Stimulated activated CD4-positive, alpha-beta T cell treated with anti-CD3 and anti-CD28 coated beads, Interleukin-15, amount 100 ng/mL, for 48 hours (primary cell): ENCODE measurements around the gene ADGRD1.

ENCODE experiments used
- DNase-seq, 2 donors: peaks; one replicate each; pipeline ENCODE4 v3.0.0-alpha.2; 2020; ENCODE audit warnings: low read depth in 2 of 2

The ADGRD1 gene

DNA sequence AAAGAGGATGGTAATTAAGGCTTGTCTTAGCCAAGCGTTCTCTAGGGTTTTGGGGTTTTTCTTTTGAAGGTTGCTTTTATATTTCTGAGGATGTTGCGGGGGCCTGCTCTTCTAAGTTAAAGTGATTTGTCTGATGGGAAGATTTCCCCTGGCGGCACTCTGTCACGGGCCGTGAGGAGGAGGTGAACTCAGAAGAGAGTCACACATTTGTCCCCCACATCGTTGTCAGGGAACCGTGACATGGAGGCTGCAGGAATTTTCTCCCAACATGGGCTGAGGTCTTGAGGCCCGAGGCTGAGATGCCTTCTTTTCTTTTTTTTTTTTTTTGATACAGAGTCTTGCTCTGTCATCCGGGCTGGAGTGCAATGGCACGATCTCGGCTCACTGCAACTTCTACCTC lies 71.5 kb downstream of the ADGRD1 start:
- DNase-seq = no peak

DNA sequence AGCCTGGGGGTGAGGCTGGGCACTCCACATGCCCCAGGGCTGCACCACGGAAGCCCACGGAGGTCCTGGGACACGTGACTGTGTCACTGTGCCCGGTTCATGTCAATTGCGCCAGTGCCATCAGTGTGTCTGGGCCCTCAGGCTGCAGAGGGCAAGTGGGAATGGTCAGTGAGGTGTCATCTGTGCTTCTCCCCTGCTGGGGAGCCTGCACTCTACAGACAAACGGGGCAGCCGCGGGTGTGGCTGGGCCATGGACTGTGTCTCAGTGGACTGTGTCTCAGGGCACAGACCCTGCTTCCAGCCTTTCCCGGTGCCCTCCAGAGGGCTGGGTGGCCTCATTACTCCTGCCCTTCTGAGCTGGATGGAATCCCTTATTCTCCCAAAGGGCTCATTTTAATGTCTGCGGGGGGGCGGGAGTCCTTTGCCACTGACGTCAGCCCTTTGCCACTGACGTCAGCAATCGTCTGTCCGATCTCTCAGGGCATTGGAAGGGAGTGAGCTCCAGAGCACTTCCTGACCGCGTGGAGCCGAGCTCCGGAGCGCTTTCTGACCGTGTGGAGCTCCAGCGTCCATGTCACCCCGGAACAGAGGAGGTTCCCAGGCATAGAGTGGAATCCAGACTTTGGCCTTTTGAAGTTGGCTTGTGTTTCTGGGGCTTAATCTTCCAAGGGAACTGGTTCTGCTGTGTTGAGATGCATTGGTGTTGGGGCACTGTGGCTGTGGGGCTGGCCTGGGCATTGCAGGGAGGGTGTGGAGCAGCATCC lies 72.4 kb downstream of the ADGRD1 start:
- no peak for DNase-seq

DNA sequence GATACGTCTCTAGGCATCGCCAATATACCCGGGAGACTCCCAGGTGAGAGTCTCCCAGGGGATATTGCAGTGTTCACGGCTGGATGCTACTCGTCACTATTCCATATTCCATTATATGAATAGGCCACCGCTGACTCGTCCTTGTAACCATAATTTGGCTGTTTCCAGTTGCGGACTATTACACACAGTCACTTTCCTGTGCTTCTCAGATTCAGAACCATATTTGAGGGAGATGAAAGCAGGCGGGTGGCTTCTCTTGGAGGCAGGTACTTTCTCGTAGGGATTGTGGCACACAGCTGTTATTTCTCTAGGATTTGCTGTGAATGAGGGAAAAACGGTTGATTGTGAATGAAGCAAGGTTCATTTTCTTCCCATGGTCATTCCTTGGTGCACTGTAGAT lies 73.0 kb downstream of the ADGRD1 start:
- DNase-seq = no peak

DNA sequence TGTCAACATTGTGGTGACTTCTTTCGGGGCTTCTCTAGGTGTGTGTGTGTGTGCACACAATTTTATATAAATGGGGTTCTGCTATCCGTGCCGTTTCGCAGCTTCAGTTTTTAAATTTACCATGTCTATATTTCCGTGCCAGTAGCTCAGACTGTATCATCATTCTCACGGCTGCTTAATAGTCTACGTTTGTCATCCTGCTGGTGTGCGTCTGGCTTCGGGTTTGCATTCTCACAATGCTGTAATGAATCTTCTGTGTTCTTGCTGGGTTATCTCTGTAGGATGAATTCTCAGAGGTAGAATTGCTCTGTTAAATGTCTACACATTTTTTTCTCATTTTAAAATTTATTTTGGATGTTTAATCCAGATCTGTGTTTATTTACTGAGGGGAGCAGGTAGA lies 73.6 kb downstream of the ADGRD1 start:
- no peak for DNase-seq

DNA sequence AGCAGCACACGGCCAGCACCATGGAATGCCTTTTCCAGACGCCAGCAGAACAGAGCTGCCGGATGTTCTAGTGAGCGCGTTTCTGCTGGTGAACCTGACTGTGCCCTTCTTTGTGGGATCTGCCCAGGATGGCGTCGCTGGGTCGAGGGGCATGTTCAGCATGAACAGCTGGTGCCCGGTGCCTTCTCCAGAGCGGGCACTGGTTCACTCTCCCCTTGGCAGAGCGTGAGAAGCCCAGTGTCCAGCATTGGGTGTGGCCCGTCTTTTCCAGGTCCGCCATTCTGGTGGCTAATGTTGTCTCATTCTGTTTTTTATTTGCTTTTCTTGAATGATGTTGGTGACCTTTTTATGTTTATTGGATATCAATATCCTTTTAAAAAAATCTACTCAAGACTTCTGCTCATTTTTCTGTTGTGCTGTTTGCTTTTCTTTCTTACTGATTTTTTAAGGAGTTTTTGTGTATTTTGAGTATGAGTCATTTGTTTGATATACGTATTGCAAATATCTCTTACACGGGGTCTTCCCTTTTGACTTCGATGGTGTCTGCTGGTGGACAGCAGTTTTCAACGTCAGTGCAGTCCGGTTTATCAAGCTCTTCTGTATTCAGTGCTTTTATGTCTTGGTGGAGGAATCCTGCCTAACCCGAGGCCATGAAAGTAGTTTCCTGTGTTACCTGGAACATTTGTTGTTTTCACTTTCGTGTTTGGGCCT lies 74.3 kb downstream of the ADGRD1 start:
- no peak for DNase-seq

DNA sequence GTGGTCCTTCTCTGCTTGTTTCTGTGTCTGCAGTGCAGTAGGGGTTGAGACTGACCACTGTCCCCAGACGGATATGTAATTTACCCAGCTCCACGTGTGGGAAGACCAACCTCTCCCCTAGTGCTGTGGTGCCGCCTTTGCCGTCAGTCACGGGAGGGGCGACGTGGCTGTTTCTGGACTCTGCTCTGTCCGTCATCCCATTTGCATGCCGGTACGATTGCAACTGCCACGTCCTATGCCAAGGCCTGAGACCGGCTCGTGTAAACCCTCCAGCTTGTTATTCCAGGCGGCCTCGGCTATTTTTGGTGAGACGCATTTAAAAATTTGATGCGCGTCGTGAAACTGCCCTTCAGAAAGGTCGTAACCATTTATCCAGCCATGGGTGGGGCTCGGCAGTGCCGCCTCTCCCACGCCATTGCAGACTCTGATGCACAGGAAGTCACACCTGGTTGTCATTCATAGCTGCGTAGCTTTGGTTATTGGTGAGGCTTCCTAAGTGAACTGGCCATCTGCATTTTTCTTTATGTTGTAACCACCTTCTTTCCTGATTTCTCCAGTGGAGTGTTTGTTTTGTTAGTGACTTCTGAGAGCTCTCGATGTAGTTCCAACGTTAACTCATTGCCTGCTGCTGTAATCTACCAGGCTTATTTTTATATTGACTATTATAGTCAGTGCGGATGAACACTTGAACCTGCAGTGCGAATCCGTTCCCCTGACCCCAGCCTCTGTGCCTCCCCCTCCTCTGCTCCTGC lies 75.1 kb downstream of the ADGRD1 start:
- no peak for DNase-seq

DNA sequence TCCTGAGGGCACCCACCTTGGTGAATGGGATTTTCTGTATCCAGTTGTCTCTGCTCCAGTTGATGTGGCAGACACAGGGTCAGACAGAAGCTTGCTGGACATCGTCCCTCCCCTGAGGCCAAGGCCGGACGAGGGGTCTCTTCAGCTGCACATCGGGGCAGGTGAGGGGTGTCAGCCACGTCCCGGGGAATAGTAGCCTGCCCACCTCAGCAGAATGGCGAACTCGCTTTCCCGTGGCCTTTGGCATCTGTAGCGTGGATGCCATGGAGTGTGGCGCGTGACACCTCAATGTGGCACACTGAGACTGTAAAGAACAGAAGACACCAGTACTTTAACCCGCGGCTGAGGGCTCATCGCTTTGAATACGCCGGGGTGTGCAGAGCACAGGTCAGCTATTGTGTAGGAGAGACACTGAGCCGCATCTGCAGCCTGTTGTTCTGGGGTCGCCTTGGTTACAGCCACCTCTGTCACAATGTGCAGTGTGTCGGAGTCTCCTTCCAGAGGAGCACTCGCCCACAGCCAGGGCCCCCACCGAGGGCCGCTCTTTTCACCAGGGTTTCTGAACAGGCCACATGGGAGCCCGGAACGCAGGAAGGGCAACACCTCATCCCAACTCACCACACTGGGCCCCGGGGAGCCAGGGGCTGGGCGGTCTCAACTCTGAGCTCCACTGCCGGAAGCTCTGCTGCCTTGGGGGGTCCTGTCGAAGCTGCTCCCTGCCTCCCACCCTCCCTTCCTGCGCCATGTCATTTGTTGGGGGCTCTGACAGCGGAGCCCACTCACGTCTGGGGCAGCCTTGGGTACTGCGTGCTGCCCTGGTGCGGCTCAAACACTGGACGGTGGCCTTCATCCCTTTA lies 77.0 kb downstream of the ADGRD1 start:
- no peak for DNase-seq

DNA sequence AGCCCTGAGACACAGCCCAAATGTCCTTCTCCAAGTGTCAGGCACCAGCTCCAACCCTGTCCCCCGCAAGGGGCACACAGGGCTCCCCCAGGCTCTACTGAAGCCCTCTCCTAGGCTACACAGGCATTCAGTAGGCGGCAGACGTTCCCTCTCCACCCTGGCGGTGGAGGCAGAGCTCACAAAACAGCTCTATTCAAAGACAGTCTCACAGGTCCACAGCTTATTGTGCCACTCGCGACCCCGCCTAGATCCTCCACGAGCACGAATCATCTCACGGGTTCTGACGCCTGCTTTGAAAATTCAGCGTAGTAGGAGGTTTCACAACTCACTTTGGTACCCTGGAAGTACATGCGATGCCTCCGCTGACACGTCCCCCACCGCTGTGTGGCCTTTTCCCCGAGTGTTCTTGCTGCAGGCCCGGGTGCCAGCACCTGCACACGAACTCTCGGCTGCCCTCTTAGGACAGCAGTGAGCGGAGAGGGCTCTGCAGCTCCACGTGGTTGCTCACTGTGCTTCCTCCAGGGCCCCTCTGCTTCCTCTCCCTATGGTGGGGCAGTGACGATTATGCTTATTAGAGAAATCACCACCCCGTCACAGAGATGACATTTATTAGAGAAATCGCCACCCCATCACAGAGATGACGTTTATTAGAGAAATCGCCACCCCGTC lies 78.5 kb downstream of the ADGRD1 start:
- no peak for DNase-seq

DNA sequence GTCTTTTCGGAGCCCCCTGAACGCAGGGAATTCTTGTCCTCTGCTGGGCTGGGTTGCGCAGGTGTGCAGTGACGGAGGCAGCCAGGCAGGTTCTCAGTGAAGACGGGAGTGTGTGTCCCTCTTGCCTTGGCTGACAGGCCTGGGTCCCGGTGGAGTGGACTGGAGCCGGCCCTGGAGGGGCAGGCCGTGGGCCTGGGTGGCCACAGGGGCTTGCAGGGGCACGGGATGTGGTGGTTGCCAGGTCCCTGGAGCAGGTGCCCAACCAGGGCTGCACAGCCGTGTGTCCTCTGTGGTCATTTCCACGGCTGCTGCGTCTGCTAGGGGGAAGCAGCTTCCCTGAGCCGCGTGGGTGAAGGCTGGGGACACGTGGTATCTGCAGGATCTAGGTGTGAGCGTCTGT lies 79.8 kb downstream of the ADGRD1 start:
- DNase-seq = no peak

DNA sequence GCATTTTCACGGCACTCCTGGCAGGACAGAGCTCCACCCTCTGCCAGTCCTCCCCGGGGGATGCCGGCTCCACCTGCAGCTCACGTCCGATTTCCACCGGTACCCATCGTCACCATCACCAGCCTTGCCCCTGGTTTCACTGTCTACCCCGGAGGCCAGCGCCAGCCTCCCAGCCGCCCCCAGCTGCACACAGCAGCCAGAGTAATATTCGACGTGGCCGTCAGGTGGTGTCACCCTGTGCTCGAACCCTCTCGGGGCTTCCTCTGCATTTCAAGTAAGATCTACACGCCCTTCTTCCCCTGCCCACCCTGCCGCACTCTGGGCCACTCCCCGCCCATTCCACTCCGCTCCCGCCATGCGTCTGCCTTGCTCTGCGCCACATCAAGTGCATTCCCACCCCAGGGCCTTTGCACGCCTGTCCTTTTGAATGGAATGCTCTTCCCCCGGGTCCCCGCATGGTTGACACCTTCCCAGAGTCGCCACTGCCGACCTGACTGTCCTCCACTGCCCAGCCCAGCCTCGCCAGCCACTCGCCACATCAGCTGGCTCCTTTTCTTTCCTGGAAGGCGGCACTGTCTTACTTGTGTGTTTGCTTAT lies 80.3 kb downstream of the ADGRD1 start:
- no peak for DNase-seq

DNA sequence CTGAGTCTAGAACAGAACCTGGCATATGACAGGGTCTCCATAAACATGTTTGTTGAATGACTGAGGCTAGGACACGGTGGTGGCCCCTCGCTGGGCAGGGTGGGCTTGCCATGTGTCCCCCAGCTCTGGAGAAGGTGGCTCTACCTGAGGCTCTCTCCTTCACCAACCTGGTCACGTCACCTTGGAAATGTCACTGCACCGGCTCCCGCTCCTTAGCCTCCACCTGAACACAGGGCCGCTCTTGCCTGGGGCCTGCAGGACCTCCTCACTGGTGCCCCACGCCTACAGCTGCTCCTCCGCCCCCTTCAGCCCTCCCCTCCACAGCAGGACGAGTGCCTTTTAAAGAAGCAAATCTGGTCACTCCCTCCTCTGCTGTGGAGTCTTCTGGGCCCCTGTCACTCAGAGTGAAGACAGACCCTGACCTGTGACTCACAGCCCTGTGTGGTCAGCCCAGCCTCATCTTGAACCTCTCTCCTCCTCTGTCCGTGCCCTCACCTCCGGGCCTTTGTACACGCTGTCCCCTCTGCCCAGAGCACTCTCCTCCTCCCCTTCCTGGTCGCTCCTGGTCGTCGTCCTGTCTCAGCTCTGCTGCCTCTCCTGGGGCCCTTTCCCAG lies 81.0 kb downstream of the ADGRD1 start:
- no peak for DNase-seq

DNA sequence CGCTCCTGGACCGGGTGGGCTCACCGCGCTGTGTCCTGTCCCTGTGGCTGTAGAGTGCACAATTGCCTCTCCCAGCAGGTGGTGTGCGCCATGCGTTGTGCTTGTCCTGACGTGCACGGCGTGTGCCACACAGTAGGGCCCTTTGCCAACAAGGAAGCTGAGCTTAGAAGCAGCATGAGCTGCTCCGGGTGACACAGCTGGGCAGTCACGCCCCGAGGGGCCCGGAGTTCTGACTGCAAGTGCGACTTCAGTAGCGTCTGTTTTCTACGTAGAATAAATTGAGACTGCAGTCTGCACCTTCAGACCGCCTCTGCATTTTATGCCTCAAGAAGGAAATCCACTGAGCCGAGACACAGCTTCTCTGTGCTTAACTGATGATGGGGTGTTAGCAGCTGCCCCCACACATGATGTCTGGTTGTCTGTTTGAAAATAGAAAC lies 81.6 kb downstream of the ADGRD1 start:
- DNase-seq = no peak

DNA sequence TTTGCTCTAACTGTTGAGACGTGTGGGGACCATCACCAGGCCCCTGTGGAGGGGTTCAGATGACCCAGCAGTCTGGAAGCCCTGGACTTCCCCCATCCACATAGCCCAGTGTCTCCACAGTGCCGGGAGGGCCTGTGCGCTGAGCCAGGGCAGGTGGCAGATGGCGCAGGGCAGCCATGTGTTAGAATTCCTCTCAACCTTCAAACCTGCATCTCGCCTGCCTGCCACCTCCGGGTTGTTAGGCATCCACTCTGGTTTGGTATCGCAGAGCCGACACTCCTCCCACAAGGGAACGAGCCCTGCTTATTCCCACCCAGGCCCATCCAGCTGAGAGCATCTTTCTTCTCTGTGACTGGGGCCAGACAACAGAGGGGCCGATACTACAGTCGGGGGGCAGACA lies 84.5 kb downstream of the ADGRD1 start:
- no peak for DNase-seq

DNA sequence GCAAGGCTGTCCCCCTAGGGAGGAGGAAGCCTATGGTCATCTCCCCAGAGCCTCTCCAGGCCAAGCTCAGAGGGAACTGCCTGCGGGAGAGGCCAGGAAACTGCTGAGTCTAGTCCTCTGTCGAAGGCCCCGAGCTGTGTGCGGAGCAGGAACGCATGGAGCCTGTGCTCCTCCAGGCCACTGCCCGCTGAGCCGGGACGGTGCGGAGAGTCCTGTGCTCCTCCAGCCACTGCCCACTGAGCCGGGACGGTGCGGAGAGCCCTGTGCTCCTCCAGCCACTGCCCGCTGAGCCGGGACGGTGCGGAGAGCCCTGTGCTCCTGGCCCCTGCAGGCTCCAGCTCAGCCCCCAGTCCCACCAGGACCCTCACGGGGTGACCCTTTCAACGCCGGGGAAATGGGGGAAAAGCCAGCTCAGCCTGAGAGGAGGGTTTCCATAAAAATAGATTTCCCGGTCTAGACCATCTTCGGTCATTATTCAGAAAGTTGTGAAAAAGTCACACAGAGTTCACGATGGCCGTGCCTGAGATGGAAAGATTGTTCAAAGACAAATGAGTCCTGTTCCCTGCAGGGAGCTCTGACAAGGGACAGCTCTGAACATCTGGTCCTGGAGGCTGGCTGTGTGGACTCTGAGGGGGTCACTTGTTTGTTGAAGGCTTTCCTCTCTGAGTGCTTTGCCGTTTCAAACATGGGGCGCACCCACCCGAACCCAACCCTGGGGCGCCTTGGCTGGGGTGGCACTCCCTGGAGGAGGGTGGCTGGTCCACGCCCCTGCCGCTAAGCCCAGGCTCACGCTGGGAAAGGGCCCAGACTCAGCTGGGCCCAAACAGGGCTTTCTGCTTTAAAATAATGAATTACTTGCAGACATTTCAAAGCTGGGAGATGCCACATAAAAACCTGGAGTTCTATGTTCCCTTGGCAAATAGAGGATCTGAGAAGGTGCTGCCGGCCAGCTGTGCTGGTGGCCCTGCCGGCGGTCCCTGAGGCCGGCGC lies 85.5 kb downstream of the ADGRD1 start:
- no peak for DNase-seq

DNA sequence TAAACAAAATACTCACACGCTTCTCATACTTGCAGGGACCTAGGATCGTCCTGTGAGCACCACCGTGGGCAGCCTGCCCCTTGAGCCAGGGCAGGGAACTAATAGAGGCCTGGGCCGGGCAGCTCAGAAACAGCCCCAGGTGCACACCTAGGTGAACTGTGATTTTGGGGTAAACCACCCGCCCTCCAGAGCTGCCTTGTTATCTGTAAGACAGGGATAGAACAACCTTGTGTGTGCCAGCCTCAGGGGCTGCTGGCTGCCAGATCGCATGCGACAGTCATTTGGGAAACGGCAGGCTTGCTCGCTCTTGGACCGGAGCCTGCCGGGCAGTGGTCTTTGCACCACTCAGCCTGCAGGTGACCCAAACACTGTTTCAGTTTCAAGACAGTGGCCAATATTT lies 86.8 kb downstream of the ADGRD1 start:
- DNase-seq = no peak

DNA sequence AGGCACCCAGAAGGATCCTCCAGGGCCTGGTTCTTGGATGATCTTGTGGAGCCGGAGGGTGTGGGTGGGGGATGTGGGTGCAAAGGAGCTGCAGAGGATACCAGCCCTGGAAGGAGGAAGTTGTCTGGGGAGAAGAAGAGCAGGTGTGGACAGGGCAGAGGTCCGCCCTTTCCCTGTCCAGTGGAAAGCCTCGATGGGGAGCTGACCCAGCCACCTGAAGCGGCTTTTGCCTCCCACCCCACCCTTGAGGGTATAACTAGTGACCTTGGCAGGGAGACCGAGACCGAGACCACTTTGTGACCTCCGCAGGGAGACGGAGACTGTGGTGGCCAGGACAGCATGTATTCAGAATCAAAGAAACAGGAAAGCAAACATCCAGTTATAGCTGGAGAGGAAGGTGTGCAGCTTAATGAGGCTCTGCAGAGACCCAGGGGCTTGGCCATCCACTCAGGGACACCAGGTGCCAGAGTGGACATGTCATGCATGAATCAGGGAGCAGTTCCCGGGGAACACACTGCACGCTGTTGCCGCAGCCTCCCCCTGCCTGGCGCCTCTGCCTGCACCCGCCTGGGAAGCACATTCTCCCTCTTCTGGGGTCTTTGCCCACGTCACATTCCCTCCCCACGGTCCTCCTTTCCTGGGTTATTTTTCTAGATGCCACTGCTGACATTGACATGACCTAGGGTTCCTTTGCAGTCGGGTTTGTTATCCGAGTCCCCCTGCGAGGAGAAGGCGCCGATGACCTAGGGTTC lies 87.7 kb downstream of the ADGRD1 start:
- DNase-seq = no peak

DNA sequence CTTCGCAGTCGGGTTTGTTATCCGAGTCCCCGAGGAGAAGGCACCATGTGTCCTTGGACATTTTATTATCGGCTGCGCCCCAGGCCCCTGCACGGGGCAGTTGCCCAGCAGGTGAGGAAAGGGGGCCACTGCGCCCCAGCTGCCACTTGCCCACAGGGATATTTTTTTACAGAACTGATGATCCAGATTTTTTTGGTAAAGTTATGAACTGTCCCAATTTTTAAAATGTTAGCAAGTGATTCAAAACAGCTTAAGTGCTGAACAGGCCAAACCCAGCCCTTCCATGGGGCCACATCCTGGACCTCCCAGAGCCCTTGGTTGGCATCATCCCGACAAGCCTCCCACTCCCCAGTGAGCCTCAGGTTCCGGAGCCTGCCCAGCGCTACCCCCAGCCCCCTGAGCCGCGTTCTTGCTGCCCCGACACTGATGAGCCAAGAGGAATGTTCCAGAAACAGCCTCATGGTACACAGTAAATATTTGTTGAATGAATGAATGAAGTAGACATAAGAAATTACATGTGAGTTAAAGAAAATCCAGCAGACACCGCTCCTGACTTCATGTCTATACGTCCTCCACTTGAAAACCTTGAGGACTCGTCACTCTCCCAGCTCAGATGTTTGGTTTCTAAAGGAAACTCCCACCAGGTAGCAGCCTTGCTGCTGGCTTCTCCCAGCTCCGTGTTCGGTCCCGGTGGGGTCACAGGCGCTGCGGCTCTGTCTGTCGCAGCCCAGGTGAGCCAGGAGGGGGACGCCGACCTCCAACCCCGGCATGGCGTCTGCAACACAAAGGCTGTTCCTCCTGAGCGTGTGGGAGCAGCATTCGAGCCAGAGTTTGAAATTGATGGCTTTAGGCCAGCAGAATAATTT lies 88.5 kb downstream of the ADGRD1 start:
- DNase-seq = no peak
